Chondrocyte (in vitro differentiated cells): ENCODE results near the gene MEIS3. TPM values are rescaled to one million over a fixed set of nuclear protein-coding genes. Genes with fewer than 3 reads are reported as not detected.

Experiments used
- DNase-seq: peaks from one replicate; pipeline ENCODE4 v3.0.0; 2021; ENCODE audit warnings: mixed read lengths, low spot score
- H3K27ac Mint-ChIP-seq: one replicate; pipeline ENCODE4 v1.8.0; 2021; ENCODE audit warnings: mild to moderate bottlenecking, moderate library complexity, mixed read lengths; ENCODE audit not compliant: unreplicated experiment
- H3K27me3 Mint-ChIP-seq: 2 replicates; pipeline ENCODE4 v1.8.0; 2021; ENCODE audit warnings: low read depth, mixed read lengths
- H3K36me3 Mint-ChIP-seq: 2 replicates; pipeline ENCODE4 v1.8.0; 2021; ENCODE audit warnings: low read depth, mixed read lengths
- H3K4me1 Mint-ChIP-seq: 2 replicates; pipeline ENCODE4 v1.8.0; 2021; ENCODE audit warnings: low read depth, mild to moderate bottlenecking, mixed read lengths
- H3K4me3 Mint-ChIP-seq: one replicate; pipeline ENCODE4 v1.8.0; 2021; ENCODE audit warnings: mild to moderate bottlenecking, moderate library complexity, mixed read lengths; ENCODE audit not compliant: unreplicated experiment
- H3K9me3 Mint-ChIP-seq: 2 replicates; pipeline ENCODE4 v1.8.0; 2021; ENCODE audit warnings: low read depth, mixed read lengths
- total RNA-seq: library from RNA; stranded (reverse); gene quantifications from 3 replicates; pipeline ENCODE4 v1.2.1, GENCODE V29; 2021
- TF ChIP-seq, protein P1 (sequence below): fragments of 200-600 bp; sonication (generic); IDR thresholded peaks from 2 replicates; pipeline ENCODE4 v1.5.0; 2021; ENCODE audit warnings: antibody characterized with exemption, mild to moderate bottlenecking, moderate library complexity

MEIS3 gene
- total RNA-seq, 1 donor from 2014 or later, result 79.5 TPM

DNA sequence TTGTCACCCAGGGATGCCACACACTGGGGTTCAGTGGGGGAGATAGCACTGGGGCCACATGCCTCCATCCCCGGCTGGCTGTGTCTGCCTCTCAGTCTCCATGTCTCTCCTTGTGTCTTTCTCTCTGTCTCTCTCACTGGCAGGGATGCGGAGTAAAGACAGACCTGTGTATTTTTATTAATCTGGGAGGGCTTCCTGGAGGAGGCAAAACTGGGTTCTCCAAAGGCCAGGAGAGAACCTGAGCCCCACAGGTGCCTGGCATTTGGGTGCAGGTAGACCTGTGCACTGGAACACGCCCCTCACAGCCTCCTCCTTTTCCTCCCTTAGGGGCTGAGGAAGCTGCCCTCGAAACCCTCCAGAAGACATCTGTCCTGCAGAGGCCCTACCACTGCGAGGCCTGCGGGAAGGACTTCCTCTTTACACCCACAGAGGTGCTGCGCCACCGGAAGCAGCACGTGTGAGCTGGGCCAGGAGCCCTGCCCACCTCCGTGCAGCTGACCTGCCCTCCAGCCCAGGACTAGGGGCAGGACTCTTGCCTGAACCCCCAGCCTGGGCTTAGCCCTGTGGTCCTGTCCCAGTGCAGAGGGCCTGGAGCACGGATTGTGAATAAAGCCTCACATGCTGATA, 37.6 kb downstream of the MEIS3 start:
- H3K9me3 Mint-ChIP-seq, result no peaks in the 10 kb centered on the region

DNA sequence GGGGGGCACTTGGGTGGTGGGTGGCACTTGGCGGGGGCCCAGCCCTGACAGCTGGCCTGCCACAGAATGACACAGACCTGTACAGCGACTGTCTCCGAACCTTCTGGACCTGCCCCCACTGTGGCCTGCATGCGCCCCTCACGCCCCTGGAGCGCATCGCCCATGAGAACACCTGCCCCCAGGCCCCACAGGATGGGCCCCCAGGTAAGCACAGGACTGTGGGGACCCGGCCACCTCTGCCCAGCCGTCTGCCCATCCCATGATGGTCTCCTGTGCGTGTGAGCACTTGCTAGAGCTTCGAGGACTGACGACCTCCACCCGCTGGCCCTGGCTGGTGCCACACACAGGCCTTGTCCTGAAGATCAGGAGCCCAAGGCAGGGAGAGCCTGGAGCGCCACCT, 38.2 kb downstream of the MEIS3 start:
- peaks cover 24% of the 10 kb centered on the region for H3K36me3 Mint-ChIP-seq
- H3K9me3 Mint-ChIP-seq, result no peaks in the 10 kb centered on the region
- H3K4me3 Mint-ChIP-seq, result no peak overlapping the region
- no peak overlapping the region for H3K27ac Mint-ChIP-seq
- DNase-seq, result no peak
- no peaks in the 10 kb centered on the region for H3K27me3 Mint-ChIP-seq
- TF ChIP-seq, protein P1, sequence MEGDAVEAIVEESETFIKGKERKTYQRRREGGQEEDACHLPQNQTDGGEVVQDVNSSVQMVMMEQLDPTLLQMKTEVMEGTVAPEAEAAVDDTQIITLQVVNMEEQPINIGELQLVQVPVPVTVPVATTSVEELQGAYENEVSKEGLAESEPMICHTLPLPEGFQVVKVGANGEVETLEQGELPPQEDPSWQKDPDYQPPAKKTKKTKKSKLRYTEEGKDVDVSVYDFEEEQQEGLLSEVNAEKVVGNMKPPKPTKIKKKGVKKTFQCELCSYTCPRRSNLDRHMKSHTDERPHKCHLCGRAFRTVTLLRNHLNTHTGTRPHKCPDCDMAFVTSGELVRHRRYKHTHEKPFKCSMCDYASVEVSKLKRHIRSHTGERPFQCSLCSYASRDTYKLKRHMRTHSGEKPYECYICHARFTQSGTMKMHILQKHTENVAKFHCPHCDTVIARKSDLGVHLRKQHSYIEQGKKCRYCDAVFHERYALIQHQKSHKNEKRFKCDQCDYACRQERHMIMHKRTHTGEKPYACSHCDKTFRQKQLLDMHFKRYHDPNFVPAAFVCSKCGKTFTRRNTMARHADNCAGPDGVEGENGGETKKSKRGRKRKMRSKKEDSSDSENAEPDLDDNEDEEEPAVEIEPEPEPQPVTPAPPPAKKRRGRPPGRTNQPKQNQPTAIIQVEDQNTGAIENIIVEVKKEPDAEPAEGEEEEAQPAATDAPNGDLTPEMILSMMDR, result no peak
- peaks cover 6% of the 10 kb centered on the region for H3K4me1 Mint-ChIP-seq

More for the DNA sequence above, 37.6 kb downstream of the MEIS3 start:
- peaks cover 23% of the 10 kb centered on the region for H3K36me3 Mint-ChIP-seq
- H3K27ac Mint-ChIP-seq, result no peak overlapping the region
- H3K4me3 Mint-ChIP-seq, result no peak overlapping the region
- H3K27me3 Mint-ChIP-seq, result no peaks in the 10 kb centered on the region
- peaks cover 6% of the 10 kb centered on the region for H3K4me1 Mint-ChIP-seq
- TF ChIP-seq, protein P1, result no peak
- DNase-seq, result no peak

DNA sequence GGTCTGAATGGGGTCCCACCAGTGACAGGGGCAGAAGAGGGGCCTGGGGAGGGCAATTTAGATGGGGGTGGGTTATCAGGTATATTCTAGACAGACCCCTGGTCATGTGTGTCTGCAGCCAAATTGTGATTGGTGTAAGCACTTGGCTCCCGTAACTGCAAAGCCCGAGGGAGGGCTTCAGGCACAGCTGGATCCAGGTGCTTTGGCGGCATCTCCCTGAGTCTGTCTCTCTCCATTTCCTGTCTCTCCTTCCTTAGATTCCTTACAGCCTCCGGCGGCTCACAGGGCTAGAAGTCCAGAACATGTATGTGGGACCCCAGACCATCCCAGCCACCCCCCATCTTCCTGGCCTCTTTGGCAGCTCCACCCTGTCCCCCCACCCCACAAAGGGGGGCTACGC, 38.8 kb downstream of the MEIS3 start:
- Mint-ChIP-seq H3K27ac (no peak overlapping the region), H3K27me3 (no peaks in the 10 kb centered on the region), H3K4me1 (peaks cover 6% of the 10 kb centered on the region), H3K4me3 (no peak overlapping the region), H3K9me3 (no peaks in the 10 kb centered on the region), H3K36me3 (peaks cover 28% of the 10 kb centered on the region)
- no peak for DNase-seq
- TF ChIP-seq, protein P1, result no peak

DNA sequence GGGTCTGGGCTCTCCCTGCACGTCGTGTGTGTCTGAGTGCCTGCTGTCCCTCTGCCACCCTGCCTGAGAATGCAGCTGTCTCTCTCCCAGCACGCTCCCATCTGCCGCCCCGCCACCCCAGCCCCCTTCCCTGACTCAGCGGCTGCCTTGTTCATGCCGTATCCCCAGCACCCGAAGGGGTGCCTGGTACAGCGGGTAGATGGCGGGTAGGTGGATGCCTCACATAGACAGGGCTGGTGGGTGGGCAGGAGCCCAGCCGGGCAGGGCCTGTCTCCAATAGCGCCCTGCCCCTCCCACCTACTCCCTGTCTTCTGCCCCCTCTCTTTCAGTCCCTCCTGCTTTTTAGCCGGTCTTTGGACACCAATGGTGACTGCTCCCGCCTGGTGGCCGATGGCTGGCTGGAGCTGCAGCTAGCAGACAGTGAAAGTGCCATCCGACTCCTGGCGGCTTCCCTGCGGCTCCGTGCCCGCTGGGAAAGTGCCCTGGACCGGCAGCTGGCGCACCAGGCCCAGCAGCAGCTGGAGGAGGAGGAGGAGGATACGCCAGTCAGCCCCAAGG, 39.9 kb downstream of the MEIS3 start:
- H3K36me3 Mint-ChIP-seq, result peaks cover 31% of the 10 kb centered on the region
- TF ChIP-seq, protein P1, result no peak
- no peak overlapping the region for H3K27ac Mint-ChIP-seq
- no peak overlapping the region for H3K4me3 Mint-ChIP-seq
- H3K4me1 Mint-ChIP-seq, result peaks cover 6% of the 10 kb centered on the region
- DNase-seq, result no peak
- no peaks in the 10 kb centered on the region for H3K9me3 Mint-ChIP-seq
- H3K27me3 Mint-ChIP-seq, result no peaks in the 10 kb centered on the region

DNA sequence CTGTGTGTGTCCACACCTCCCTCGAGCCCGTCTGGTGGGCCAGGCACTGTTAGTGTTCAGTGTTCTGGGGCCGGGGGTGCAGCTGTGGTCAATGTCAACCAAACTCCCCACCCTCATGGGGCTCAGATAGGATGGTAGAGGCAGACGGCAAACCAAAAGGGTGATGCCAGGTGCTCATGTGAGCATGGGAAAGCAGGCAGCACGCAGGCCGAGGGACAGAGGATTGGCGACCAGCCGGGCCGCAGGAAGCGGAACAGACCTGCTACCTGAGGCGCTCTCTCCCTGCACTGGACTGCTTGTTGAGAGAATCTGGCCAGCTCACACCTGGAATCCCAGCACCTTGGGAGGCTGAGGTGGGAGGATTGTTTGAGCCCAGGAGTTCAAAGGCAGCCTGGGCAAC, 41.1 kb downstream of the MEIS3 start:
- H3K4me1 Mint-ChIP-seq, result peaks cover 2% of the 10 kb centered on the region
- H3K27ac Mint-ChIP-seq, result no peak overlapping the region
- H3K27me3 Mint-ChIP-seq, result no peaks in the 10 kb centered on the region
- TF ChIP-seq, protein P1, result no peak
- no peaks in the 10 kb centered on the region for H3K9me3 Mint-ChIP-seq
- H3K36me3 Mint-ChIP-seq, result peaks cover 32% of the 10 kb centered on the region
- no peak for DNase-seq
- no peak overlapping the region for H3K4me3 Mint-ChIP-seq
